Sigmoid colon (tissue), 7 donors: Measurements from ENCODE around the gene ADARB2. TPM values are rescaled to one million over a fixed set of nuclear protein-coding genes. Genes with fewer than 3 reads are reported as not detected.
"Not testable (repeated sequence)": the region's sequence is repeated elsewhere in the genome, so short reads cannot be mapped to it uniquely, and the experiment has no call there.

Experiments
- DNase-seq: peaks from one replicate; pipeline ENCODE4 v3.0.0-alpha.2; 2019
- H3K27ac ChIP-seq, 4 donors: fragments of 200-600 bp; sonication (generic); one replicate each; pipeline ENCODE4 v1.5.1; 2016 to 2019; ENCODE audit warnings: mild to moderate bottlenecking in 1 of 4
- H3K27me3 ChIP-seq, 3 donors: fragments of 200-600 bp; sonication (generic); one replicate each; pipeline ENCODE4 v1.5.1; 2019; ENCODE audit warnings: mild to moderate bottlenecking in 1 of 3
- H3K36me3 ChIP-seq, 4 donors: fragments of 200-600 bp; sonication (generic); one replicate each; pipeline ENCODE4 v1.5.1; 2016 to 2019
- H3K4me1 ChIP-seq, 4 donors: fragments of 200-600 bp; sonication (generic); one replicate each; pipeline ENCODE4 v1.5.1; 2017 to 2019
- H3K4me3 ChIP-seq, 4 donors: fragments of 200-600 bp; sonication (generic); one replicate each; pipeline ENCODE4 v1.5.1; 2017 to 2019; ENCODE audit warnings: mild to moderate bottlenecking in 2 of 4, moderate library complexity in 1 of 4
- H3K9me3 ChIP-seq, 4 donors: fragments of 200-600 bp in 3 of 4; sonication (generic) in 3 of 4; one replicate each; pipeline versions ENCODE4 v1.5.1 to v1.6.1; 2013 to 2019
- CTCF ChIP-seq, 4 experiments: fragments of 450-650 bp in 3 of 4; fragments of 200-600 bp in 1 of 4; IDR thresholded peaks; one replicate each; pipeline ENCODE4 v1.5.1; 2016 to 2019; ENCODE audit warnings: antibody characterized with exemption in 4 of 4, mild to moderate bottlenecking in 3 of 4, moderate library complexity in 2 of 4
- EP300 ChIP-seq, 4 donors: sonication (generic); formaldehyde crosslinking; IDR thresholded peaks; one replicate each; pipeline ENCODE4 v1.6.1; 2017; ENCODE audit warnings: antibody characterized with exemption in 4 of 4
- POLR2A ChIP-seq, 2 donors: fragments of 450-650 bp; IDR thresholded peaks; one replicate each; pipeline ENCODE4 v1.6.1; 2016; ENCODE audit warnings: antibody characterized with exemption in 2 of 2, mild to moderate bottlenecking in 2 of 2, moderate library complexity in 2 of 2
- POLR2AphosphoS5 ChIP-seq, 4 donors: sonication (generic); formaldehyde crosslinking; IDR thresholded peaks; one replicate each; pipeline ENCODE4 v1.6.1; 2017; ENCODE audit warnings: antibody characterized with exemption in 4 of 4
- WGBS, 2 donors: extraction: QIAGEN DNeasy Blood & Tissue Kit; methylation state at CpG; one replicate each; pipeline ENCODE4 v1.1.7; 2013; 5-methylcytosine and 5-hydroxymethylcytosine counted together
- intact Hi-C: fragments of 100-400 bp; cut with DNase I; formaldehyde crosslinking; loops from one replicate; pipeline ENCODE4 v1.15.1; 2023
- polyA plus RNA-seq, 3 donors: library from polyadenylated mRNA; stranded (reverse); fragments of 200-250 nt; gene quantifications; one replicate each; pipeline ENCODE4 v1.2.3, GENCODE V29; 2013
- total RNA-seq, 4 donors: library from RNA; depleted of rRNA; stranded (reverse); fragments of >200 nt; gene quantifications; one replicate each; pipeline ENCODE4 v1.1.0, GENCODE V29; 2016
- donor health status: healthy with polysubstance abuse.
- donor health status: Bipolar disorder and iron deficiency.
- donor health status: healthy.

ADARB2 gene
- total and polyA plus RNA-seq, 7 donors, result 0.60 to 5.9 (median 3.5) TPM; not detected in 1

GRCh38 chr10:1358860-1359625 is 378.3 kb downstream of the ADARB2 start:
- 53 to 57% methylated on average over 9 of the region's 9 CpGs for WGBS, 2 donors
- peaks cover 0 to 14% (median 0%) of the 10 kb centered on the region in 3 donors for H3K27me3 ChIP-seq
- intact Hi-C loops, result no loop called here

GRCh38 chr10:1358147-1358546 is 379.2 kb downstream of the ADARB2 start:
- TF ChIP-seq POLR2AphosphoS5 (IDR thresholded peaks at IDR 0.05) (no peak), POLR2A (IDR thresholded peaks at IDR 0.05) (no peak), CTCF (IDR thresholded peaks at IDR 0.05) (no peak), EP300 (IDR thresholded peaks at IDR 0.05) (no peak)
- H3K27ac ChIP-seq, result no peak overlapping the region
- H3K9me3 ChIP-seq, result no peaks in the 10 kb centered on the region
- intact Hi-C loops, result no loop called here
- no peaks in the 10 kb centered on the region for H3K36me3 ChIP-seq
- H3K4me1 ChIP-seq, result no peaks in the 10 kb centered on the region
- 95% methylated on average over 5 of the region's 5 CpGs for whole genome bisulfite sequencing, 2 donors
- peaks cover 0 to 14% (median 0%) of the 10 kb centered on the region in 3 donors for H3K27me3 ChIP-seq
- H3K4me3 ChIP-seq, result no peak overlapping the region
- no peak for DNase-seq

More at GRCh38 chr10:1358860-1359625, 378.3 kb downstream of the ADARB2 start:
- no peak for DNase-seq
- no peak for TF ChIP-seq EP300 (IDR thresholded peaks at IDR 0.05)
- TF ChIP-seq POLR2A (IDR thresholded peaks at IDR 0.05), result no peak
- no peak for TF ChIP-seq CTCF (IDR thresholded peaks at IDR 0.05)
- no peak for TF ChIP-seq POLR2AphosphoS5 (IDR thresholded peaks at IDR 0.05)
- Histone ChIP-seq H3K4me1 (no peaks in the 10 kb centered on the region), H3K9me3 (no peaks in the 10 kb centered on the region), H3K36me3 (no peaks in the 10 kb centered on the region), H3K27ac (no peak overlapping the region), H3K4me3 (no peak overlapping the region)

GRCh38 chr10:1356349-1356748 is 381.0 kb downstream of the ADARB2 start:
- Histone ChIP-seq H3K27ac (no peak overlapping the region), H3K36me3 (no peaks in the 10 kb centered on the region), H3K9me3 (no peaks in the 10 kb centered on the region), H3K27me3 (peaks cover 0 to 14% (median 0%) of the 10 kb centered on the region in 3 donors), H3K4me3 (no peak overlapping the region), H3K4me1 (no peaks in the 10 kb centered on the region)
- no peak for DNase-seq
- intact Hi-C loops, result no loop called here
- TF ChIP-seq POLR2A (IDR thresholded peaks at IDR 0.05) (no peak), CTCF (IDR thresholded peaks at IDR 0.05) (no peak), POLR2AphosphoS5 (IDR thresholded peaks at IDR 0.05) (no peak), EP300 (IDR thresholded peaks at IDR 0.05) (no peak)
- 85 to 87% methylated on average over 4 of the region's 4 CpGs for WGBS, 2 donors

GRCh38 chr10:1354809-1355710 is 382.3 kb downstream of the ADARB2 start:
- intact Hi-C loops, result no loop called here
- H3K4me3 ChIP-seq, result no peak overlapping the region
- H3K4me1 ChIP-seq, result no peaks in the 10 kb centered on the region
- H3K27ac ChIP-seq, result no peak overlapping the region
- H3K27me3 ChIP-seq, result peaks cover 0 to 6% (median 0%) of the 10 kb centered on the region in 3 donors
- TF ChIP-seq POLR2AphosphoS5 (IDR thresholded peaks at IDR 0.05) (no peak), EP300 (IDR thresholded peaks at IDR 0.05) (no peak), POLR2A (IDR thresholded peaks at IDR 0.05) (no peak), CTCF (IDR thresholded peaks at IDR 0.05) (no peak)
- no peaks in the 10 kb centered on the region for H3K9me3 ChIP-seq
- 69 to 73% methylated on average over 10 of the region's 10 CpGs for WGBS, 2 donors
- no peaks in the 10 kb centered on the region for H3K36me3 ChIP-seq
- DNase-seq, result no peak

GRCh38 chr10:1352296-1352695 is 385.0 kb downstream of the ADARB2 start:
- H3K9me3 ChIP-seq, H3K27me3 ChIP-seq, H3K27ac ChIP-seq, DNase-seq, intact Hi-C loops, H3K4me3 ChIP-seq, H3K4me1 ChIP-seq, H3K36me3 ChIP-seq: not testable (repeated sequence)
- 74 to 87% methylated on average over 7 of the region's 7 CpGs for WGBS, 2 donors
